Loucy (cell line): ENCODE results near the gene MED13L.

Source experiments
- CTCF ChIP-seq: fragments of 200-600 bp; sonication (generic); conservative IDR thresholded peaks from 2 replicates; pipeline ENCODE4 v1.5.1; 2014; ENCODE audit warnings: mild to moderate bottlenecking, antibody characterized with exemption, low read length
- EZH2phosphoT487 ChIP-seq: fragments of 200-600 bp; IDR thresholded peaks from 2 replicates; pipeline ENCODE4 v1.6.1; 2018; ENCODE audit warnings: antibody characterized with exemption, mild to moderate bottlenecking, moderate library complexity, borderline replicate concordance

- TF ChIP-seq CTCF (no peak), EZH2phosphoT487 (no peak)
Observed at GRCh38 chr12:116026768-116027550, 250.5 kb downstream of the MED13L start.
